H1 (cell line): ENCODE results near the gene AP1M1. TPM values are rescaled to one million over a fixed set of nuclear protein-coding genes. Genes with fewer than 3 reads are reported as not detected.

Experiments used
- CTCF ChIA-PET: fragments of 300-600 bp; sonication (Branson Sonifier 250); formaldehyde crosslinking; loops from one replicate; lab custom pipeline; 2021; ENCODE audit not compliant: partially characterized antibody; lab: Charles Lee
- POLR2A ChIA-PET: fragments of 300-600 bp; sonication (Branson Sonifier 250); formaldehyde crosslinking; loops from one replicate; lab custom pipeline; 2021; ENCODE audit warnings: inconsistent platforms; ENCODE audit not compliant: partially characterized antibody; lab: Charles Lee
- DNase-seq, 2 experiments: peaks; one replicate each; pipeline versions ENCODE4 v3.0.0 to v3.0.0-alpha.2; 2010 to 2022; ENCODE audit warnings: low spot score in 2 of 2, low read depth in 1 of 2, mixed read lengths in 1 of 2
- FAIRE-seq: peaks from 2 replicates; lab custom pipeline; 2011; peaks lifted over from hg19 to GRCh38; lab: Jason Lieb, UNC
- H2AFZ ChIP-seq: 2 replicates; pipeline ENCODE4 v1.8.1; 2012; ENCODE audit warnings: low read length, inconsistent platforms
- H2AK5ac ChIP-seq: 2 replicates; pipeline ENCODE4 v1.6.1; 2013; ENCODE audit warnings: low read depth, low read length
- H2BK120ac ChIP-seq: replicated peaks from 2 replicates; pipeline ENCODE3; 2013; ENCODE audit warnings: low read depth, low read length, inconsistent platforms
- H2BK12ac ChIP-seq: 2 replicates; pipeline ENCODE4 v1.6.1; 2013; ENCODE audit warnings: low read depth, low read length
- H2BK15ac ChIP-seq: 2 replicates; pipeline ENCODE4 v1.6.1; 2013; ENCODE audit warnings: low read length
- H2BK20ac ChIP-seq: 2 replicates; pipeline ENCODE4 v1.6.1; 2013; ENCODE audit warnings: low read length
- H2BK5ac ChIP-seq: 2 replicates; pipeline ENCODE4 v1.6.1; 2013; ENCODE audit warnings: low read depth, low read length
- H3K14ac ChIP-seq: 2 replicates; pipeline ENCODE4 v1.6.1; 2013; ENCODE audit warnings: inconsistent platforms; ENCODE audit not compliant: insufficient read length
- H3K18ac ChIP-seq: 2 replicates; pipeline ENCODE4 v1.6.1; 2013; ENCODE audit warnings: low read length; ENCODE audit errors: extremely low read depth
- H3K23ac ChIP-seq: 2 replicates; pipeline ENCODE4 v1.6.1; 2013; ENCODE audit warnings: inconsistent platforms; ENCODE audit not compliant: insufficient read length
- H3K23me2 ChIP-seq: 2 replicates; pipeline ENCODE4 v1.6.1; 2013; ENCODE audit warnings: low read depth, low read length
- H3K27ac ChIP-seq: 2 replicates; pipeline ENCODE4 v1.6.1; 2011; ENCODE audit warnings: low read depth, low read length, inconsistent platforms
- H3K27me3 ChIP-seq, 4 experiments: replicated peaks in 1 of 4; 1 replicate in 1 of 4; 2 replicates in 3 of 4; pipeline versions ENCODE4 v1.6.1 to v1.8.1; 2011 to 2013; ENCODE audit warnings: low read length in 3 of 4, mild to moderate bottlenecking in 3 of 4, inconsistent platforms in 2 of 4, mixed read lengths in 2 of 4, moderate library complexity in 1 of 4; ENCODE audit not compliant: control insufficient read depth in 3 of 4, insufficient read depth in 3 of 4; ENCODE audit errors: extremely low read depth in 1 of 4
- H3K36me3 ChIP-seq, 4 experiments: 2 replicates each; pipeline versions ENCODE4 v1.6.1 to v1.8.1; 2011 to 2013; ENCODE audit warnings: mild to moderate bottlenecking in 4 of 4, low read length in 3 of 4, moderate library complexity in 2 of 4, control low read depth in 1 of 4, inconsistent platforms in 1 of 4; ENCODE audit not compliant: insufficient read depth in 4 of 4, control insufficient read depth in 2 of 4
- H3K4ac ChIP-seq: replicated peaks from 2 replicates; pipeline ENCODE3; 2013; ENCODE audit warnings: low read length, low read depth, mixed read lengths, inconsistent platforms; ENCODE audit not compliant: insufficient read length
- H3K4me1 ChIP-seq, 4 experiments: replicated peaks in 1 of 4; 1 replicate in 1 of 4; 2 replicates in 3 of 4; pipeline versions ENCODE4 v1.6.1 to v1.8.1; 2011 to 2013; ENCODE audit warnings: low read length in 3 of 4, inconsistent platforms in 2 of 4, mixed read lengths in 1 of 4; ENCODE audit not compliant: insufficient read depth in 4 of 4, control insufficient read depth in 3 of 4
- H3K4me2 ChIP-seq, 2 experiments: 2 replicates each; pipeline versions ENCODE4 v1.6.1 to v1.8.1; 2011 to 2013; ENCODE audit warnings: low read depth in 2 of 2, low read length in 2 of 2, control low read depth in 1 of 2, inconsistent platforms in 1 of 2, mild to moderate bottlenecking in 1 of 2; ENCODE audit not compliant: insufficient read depth in 1 of 2
- H3K4me3 ChIP-seq, 4 experiments: fragments of 200-600, 300-600 bp in 1 of 4; sonication (generic), shearing (Covaris generic), sonication (Bioruptor Twin) in 1 of 4; 2 replicates each; pipeline versions ENCODE4 v1.5.1 to v1.8.1; 2011 to 2016; ENCODE audit warnings: low read length in 4 of 4, low read depth in 3 of 4, control low read depth in 2 of 4, inconsistent platforms in 2 of 4, mild to moderate bottlenecking in 2 of 4, mixed read lengths in 1 of 4, moderate library complexity in 1 of 4; ENCODE audit not compliant: insufficient read depth in 2 of 4; ENCODE audit errors: extremely low read depth in 1 of 4
- H3K56ac ChIP-seq: replicated peaks from 2 replicates; pipeline ENCODE3; 2013; ENCODE audit warnings: low read depth, mild to moderate bottlenecking, mixed read lengths, low read length, inconsistent platforms; ENCODE audit not compliant: insufficient read length
- H3K79me1 ChIP-seq: 2 replicates; pipeline ENCODE4 v1.6.1; 2013; ENCODE audit warnings: low read depth, low read length, control low read depth
- H3K79me2 ChIP-seq, 2 experiments: 2 replicates each; pipeline versions ENCODE4 v1.6.1 to v1.8.1; 2012 to 2013; ENCODE audit warnings: low read length in 2 of 2, mild to moderate bottlenecking in 2 of 2, inconsistent platforms in 1 of 2; ENCODE audit not compliant: insufficient read depth in 2 of 2, control insufficient read depth in 1 of 2
- H3K9ac ChIP-seq, 4 experiments: replicated peaks in 1 of 4; 1 replicate in 1 of 4; 2 replicates in 3 of 4; pipeline versions ENCODE4 v1.6.1 to v1.8.1; 2011 to 2013; ENCODE audit warnings: low read depth in 3 of 4, low read length in 3 of 4, control low read depth in 2 of 4, mild to moderate bottlenecking in 2 of 4, moderate library complexity in 2 of 4, inconsistent platforms in 1 of 4; ENCODE audit errors: extremely low read depth in 1 of 4
- H3K9me3 ChIP-seq, 2 experiments: 2 replicates each; pipeline versions ENCODE4 v1.6.1 to v1.8.1; 2012 to 2013; ENCODE audit warnings: mild to moderate bottlenecking in 2 of 2, moderate library complexity in 2 of 2, control low read depth in 1 of 2, inconsistent platforms in 1 of 2, low read depth in 1 of 2, low read length in 1 of 2, mixed read lengths in 1 of 2; ENCODE audit not compliant: insufficient read depth in 2 of 2
- H4K20me1 ChIP-seq, 2 experiments: replicated peaks in 1 of 2; 2 replicates each; pipeline versions ENCODE3 to v1.8.1; 2011 to 2013; ENCODE audit warnings: inconsistent platforms in 2 of 2, low read length in 2 of 2, mild to moderate bottlenecking in 1 of 2; ENCODE audit not compliant: insufficient read depth in 2 of 2, control insufficient read depth in 1 of 2
- H4K5ac ChIP-seq: 2 replicates; pipeline ENCODE4 v1.6.1; 2013; ENCODE audit warnings: low read length, low read depth, mixed read lengths, inconsistent platforms; ENCODE audit not compliant: insufficient read length
- H4K8ac ChIP-seq: 2 replicates; pipeline ENCODE4 v1.8.0; 2013; ENCODE audit warnings: mild to moderate bottlenecking, moderate library complexity, low read length, inconsistent platforms; ENCODE audit not compliant: insufficient read depth; ENCODE audit errors: extremely low read depth
- H4K91ac ChIP-seq: replicated peaks from 2 replicates; pipeline ENCODE3; 2013; ENCODE audit warnings: low read length, mixed read lengths, inconsistent platforms; ENCODE audit not compliant: insufficient read length
- BRCA1 ChIP-seq: IDR thresholded peaks from 2 replicates; pipeline ENCODE4 v1.6.1; 2012; ENCODE audit warnings: low read depth, low read length, improper control_type of control experiment
- KDM1A ChIP-seq: fragments of 200-600, 300-600 bp; sonication (generic); IDR thresholded peaks from 2 replicates; pipeline ENCODE4 v1.7.1; 2016; ENCODE audit warnings: mild to moderate bottlenecking, low read length, borderline replicate concordance
- PHF8 ChIP-seq: fragments of 200-600 bp; sonication (generic); conservative IDR thresholded peaks from 2 replicates; pipeline ENCODE4 v1.7.1; 2012; ENCODE audit warnings: low read depth, mild to moderate bottlenecking, inconsistent platforms, low read length, moderate library complexity
- WGBS, 2 experiments: shearing (Covaris generic) in 1 of 2; methylation state at CpG; one replicate each; pipeline versions ENCODE4 v1.1.6 to v1.1.7; 2013 to 2015; ENCODE audit warnings: low lambda C conversion rate in 2 of 2, mixed read lengths in 2 of 2, inconsistent platforms in 1 of 2, low coverage in 1 of 2, missing lambda C conversion rate in 1 of 2; ENCODE audit not compliant: insufficient replicate concordance in 2 of 2, insufficient coverage in 1 of 2, insufficient read length in 1 of 2; ENCODE audit errors: extremely low coverage in 1 of 2, missing lambda C conversion rate in 1 of 2; 5-methylcytosine and 5-hydroxymethylcytosine counted together
- polyA plus RNA-seq, 7 experiments: library from polyadenylated mRNA; depleted of rRNA in 3 of 7; stranded (reverse) in 5 of 7; unstranded in 2 of 7; fragments of >200 nt in 5 of 7; fragments of 200-250 nt in 2 of 7; gene quantifications; 1 replicate in 5 of 7; 2 replicates in 1 of 7; 4 replicates in 1 of 7; pipeline versions ENCODE4 v1.2.1 to v1.2.3, GENCODE V29; 2011 to 2013; ENCODE audit warnings: missing spikeins in 2 of 7, mixed read lengths in 2 of 7
- total RNA-seq: library from RNA; stranded (reverse); fragmentation: NEBNext Ultra II Directional; extraction: Animal tissue kit (Norgen Biotek cat#: 25700); gene quantifications from 2 replicates; pipeline ENCODE4 v1.2.1, GENCODE V29; 2021

AP1M1 gene
- total and polyA plus RNA-seq, 2 of the 8 experiments (the other 6 are each of a cell fraction or from before 2014, with no cell fraction given) = 30.9 to 37.5 TPM

- POLR2A ChIA-PET = interaction anchor here (1.2 to 1.4 kb wide), 2 partner anchors 16 to 25 kb away, joined by 3 to 5 read pairs; no protein-coding TSS in a partner anchor
- no peak overlapping the region for H3K4me2 ChIP-seq
- TF ChIP-seq PHF8 (no peak), KDM1A (peak; percentile 14; the same call in 1 of the 2 replicates), BRCA1 (no peak)
Observed at GRCh38 chr19:16160943-16161560, 36.7 kb upstream of the AP1M1 start.

More at GRCh38 chr19:16160943-16161560, 36.7 kb upstream of the AP1M1 start:
- Histone ChIP-seq H3K18ac (no peak overlapping the region), H3K79me2 (no peaks in the 10 kb centered on the region), H3K23me2 (no peaks in the 10 kb centered on the region), H3K14ac (no peak overlapping the region), H3K56ac (no peak overlapping the region), H3K4me3 (no peak overlapping the region), H3K27me3 (no peaks in the 10 kb centered on the region), H2BK120ac (no peak overlapping the region), H3K36me3 (no peaks in the 10 kb centered on the region), H2BK5ac (no peak overlapping the region), H3K9me3 (no peaks in the 10 kb centered on the region), H3K4me1 (no peaks in the 10 kb centered on the region), H3K27ac (no peak overlapping the region), H4K91ac (no peak overlapping the region), H3K4ac (no peak overlapping the region), H2BK20ac (no peak overlapping the region), H2BK15ac (no peak overlapping the region), H4K8ac (peak overlapping the region; percentile 8; the same call in 1 of the 2 replicates), H2AFZ (no peak overlapping the region), H3K23ac (no peak overlapping the region), H4K20me1 (no peaks in the 10 kb centered on the region), H3K79me1 (no peaks in the 10 kb centered on the region), H3K9ac (no peak overlapping the region), H2AK5ac (no peak overlapping the region), H4K5ac (no peak overlapping the region), H2BK12ac (no peak overlapping the region)
- DNase-seq = no peak
- 79% methylated on average over 14 of the region's 14 CpGs; no CpG with 5 or more reads in 1 of the 2 experiments for WGBS, 2 experiments
- CTCF ChIA-PET = interaction anchor here (1.7 kb wide), 1 partner anchor 120 kb away, joined by 7 read pairs; no protein-coding TSS in a partner anchor
- FAIRE-seq = no peak
